Colonic mucosa (tissue), 4 donors: ENCODE results near the gene FAM163A. TPM values are rescaled to one million over a fixed set of nuclear protein-coding genes. Genes with fewer than 3 reads are reported as not detected.

Experiments
- DNase-seq: peaks from one replicate; pipeline ENCODE4 v3.0.0-alpha.2; 2020
- H3K27ac ChIP-seq: fragments of 200-600 bp; one replicate; pipeline ENCODE4 v1.8.0; 2021
- H3K27me3 ChIP-seq: fragments of 200-600 bp; one replicate; pipeline ENCODE4 v1.8.0; 2021
- H3K36me3 ChIP-seq: fragments of 200-600 bp; one replicate; pipeline ENCODE4 v1.8.0; 2021
- H3K4me1 ChIP-seq: fragments of 200-600 bp; one replicate; pipeline ENCODE4 v1.8.0; 2021; ENCODE audit warnings: mild to moderate bottlenecking
- H3K4me3 ChIP-seq: fragments of 200-600 bp; one replicate; pipeline ENCODE4 v1.8.0; 2021
- H3K9ac ChIP-seq, 2 donors: one replicate each; pipeline ENCODE4 v1.7.0; 2013; ENCODE audit warnings: control low read depth in 2 of 2, low read depth in 2 of 2, low read length in 2 of 2
- H3K9me3 ChIP-seq: fragments of 200-600 bp; one replicate; pipeline ENCODE4 v1.8.0; 2021
- intact Hi-C: fragments of 100-400 bp; cut with DNase I; formaldehyde crosslinking; loops from one replicate; pipeline ENCODE4 v1.14.1; 2022
- total RNA-seq, 2 donors: library from RNA; stranded (reverse); fragmentation: NEBNext Ultra II Directional in 1 of 2; extraction: Animal tissue kit (Norgen Biotek cat#: 25700) in 1 of 2; gene quantifications; one replicate each; pipeline ENCODE4 v1.2.1, GENCODE V29; 2021
- TF ChIP-seq, protein P1 (sequence below): fragments of 200-600 bp; IDR thresholded peaks from one replicate; pipeline ENCODE4 v1.8.0; 2022; ENCODE audit warnings: antibody characterized with exemption, mild to moderate bottlenecking
- donor health status: healthy.
- donor health status: DM: no; HTN: no; CAD: no.
- donor health status: DM: no; HTN: no; CAD: no.

FAM163A gene
- total RNA-seq, 2 donors from 2014 or later, result 0.10 to 0.56 TPM

DNA sequence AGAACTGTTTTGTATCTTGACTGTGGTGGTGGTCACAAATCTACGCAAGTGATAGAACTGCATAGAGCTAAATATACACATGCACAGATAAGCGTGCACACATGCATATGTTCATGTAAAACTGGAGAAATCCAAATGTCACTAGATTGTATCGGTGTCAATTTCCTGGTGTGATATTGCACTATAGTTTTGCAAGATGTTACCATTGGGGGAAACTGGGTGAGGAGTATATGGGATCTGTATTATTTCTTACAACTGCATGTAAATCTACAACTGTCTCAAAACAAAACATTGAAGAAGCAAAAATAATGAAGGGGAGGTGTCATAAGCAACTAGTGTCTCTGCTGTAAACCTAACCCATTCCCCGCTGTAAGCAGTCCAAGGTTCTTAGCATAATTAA is 30.2 kb downstream of the FAM163A start:
- Histone ChIP-seq H3K27me3 (no peaks in the 10 kb centered on the region), H3K9ac (no peak overlapping the region), H3K27ac (no peak overlapping the region), H3K9me3 (no peaks in the 10 kb centered on the region), H3K36me3 (no peaks in the 10 kb centered on the region), H3K4me1 (no peaks in the 10 kb centered on the region), H3K4me3 (no peak overlapping the region)
- intact Hi-C loops, result no loop called here
- TF ChIP-seq, protein P1, sequence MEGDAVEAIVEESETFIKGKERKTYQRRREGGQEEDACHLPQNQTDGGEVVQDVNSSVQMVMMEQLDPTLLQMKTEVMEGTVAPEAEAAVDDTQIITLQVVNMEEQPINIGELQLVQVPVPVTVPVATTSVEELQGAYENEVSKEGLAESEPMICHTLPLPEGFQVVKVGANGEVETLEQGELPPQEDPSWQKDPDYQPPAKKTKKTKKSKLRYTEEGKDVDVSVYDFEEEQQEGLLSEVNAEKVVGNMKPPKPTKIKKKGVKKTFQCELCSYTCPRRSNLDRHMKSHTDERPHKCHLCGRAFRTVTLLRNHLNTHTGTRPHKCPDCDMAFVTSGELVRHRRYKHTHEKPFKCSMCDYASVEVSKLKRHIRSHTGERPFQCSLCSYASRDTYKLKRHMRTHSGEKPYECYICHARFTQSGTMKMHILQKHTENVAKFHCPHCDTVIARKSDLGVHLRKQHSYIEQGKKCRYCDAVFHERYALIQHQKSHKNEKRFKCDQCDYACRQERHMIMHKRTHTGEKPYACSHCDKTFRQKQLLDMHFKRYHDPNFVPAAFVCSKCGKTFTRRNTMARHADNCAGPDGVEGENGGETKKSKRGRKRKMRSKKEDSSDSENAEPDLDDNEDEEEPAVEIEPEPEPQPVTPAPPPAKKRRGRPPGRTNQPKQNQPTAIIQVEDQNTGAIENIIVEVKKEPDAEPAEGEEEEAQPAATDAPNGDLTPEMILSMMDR, result no peak
- DNase-seq, result no peak

DNA sequence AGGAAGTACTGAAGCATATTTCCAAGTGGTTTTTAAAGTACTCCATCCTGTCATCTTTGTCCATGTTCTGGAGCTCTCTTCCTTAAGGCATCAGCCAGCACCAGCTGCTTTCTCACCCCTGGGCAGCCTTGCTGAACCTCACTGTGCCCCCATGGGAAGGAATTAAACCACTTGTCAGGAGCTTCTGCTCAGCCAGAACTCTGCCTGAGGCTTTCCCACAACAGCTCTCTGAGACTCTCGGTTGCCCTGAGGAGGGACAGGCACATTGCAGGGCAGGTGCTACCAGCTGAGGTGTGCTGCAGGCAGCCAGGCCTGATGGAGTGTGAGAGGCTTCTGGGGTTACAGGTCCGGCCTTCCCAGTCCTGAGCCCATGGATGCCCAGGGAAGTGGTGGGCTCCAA is 30.9 kb downstream of the FAM163A start:
- Histone ChIP-seq H3K4me3 (no peak overlapping the region), H3K27ac (no peak overlapping the region), H3K27me3 (no peaks in the 10 kb centered on the region), H3K9me3 (no peaks in the 10 kb centered on the region), H3K36me3 (no peaks in the 10 kb centered on the region), H3K9ac (no peak overlapping the region), H3K4me1 (no peaks in the 10 kb centered on the region)
- TF ChIP-seq, protein P1, result no peak
- DNase-seq, result no peak
- intact Hi-C loops, result no loop called here

DNA sequence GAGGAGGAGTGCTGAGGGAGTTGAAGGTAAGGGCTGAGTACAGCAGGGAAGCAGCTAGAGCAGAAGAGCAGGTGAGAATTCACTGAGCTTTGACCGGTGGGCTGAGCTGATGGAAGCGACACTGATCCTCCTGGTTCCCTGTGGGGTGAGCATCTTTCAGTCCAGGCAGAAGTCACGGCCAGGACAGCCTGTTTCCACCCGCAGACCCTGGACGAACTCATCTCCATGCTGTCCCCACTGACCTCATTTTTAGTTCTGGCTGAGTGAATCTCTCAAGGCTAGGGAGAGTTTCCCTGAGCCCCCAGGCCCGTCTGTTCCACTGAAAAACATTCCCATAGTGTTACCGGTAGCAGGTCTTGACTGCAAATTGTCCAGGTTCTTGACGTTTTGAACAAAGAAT is 31.5 kb downstream of the FAM163A start:
- no peaks in the 10 kb centered on the region for H3K4me1 ChIP-seq
- TF ChIP-seq, protein P1, result no peak
- H3K36me3 ChIP-seq, result no peaks in the 10 kb centered on the region
- intact Hi-C loops, result no loop called here
- H3K9ac ChIP-seq, result no peak overlapping the region
- no peaks in the 10 kb centered on the region for H3K9me3 ChIP-seq
- no peak for DNase-seq
- H3K27ac ChIP-seq, result no peak overlapping the region
- no peak overlapping the region for H3K4me3 ChIP-seq
- no peaks in the 10 kb centered on the region for H3K27me3 ChIP-seq

DNA sequence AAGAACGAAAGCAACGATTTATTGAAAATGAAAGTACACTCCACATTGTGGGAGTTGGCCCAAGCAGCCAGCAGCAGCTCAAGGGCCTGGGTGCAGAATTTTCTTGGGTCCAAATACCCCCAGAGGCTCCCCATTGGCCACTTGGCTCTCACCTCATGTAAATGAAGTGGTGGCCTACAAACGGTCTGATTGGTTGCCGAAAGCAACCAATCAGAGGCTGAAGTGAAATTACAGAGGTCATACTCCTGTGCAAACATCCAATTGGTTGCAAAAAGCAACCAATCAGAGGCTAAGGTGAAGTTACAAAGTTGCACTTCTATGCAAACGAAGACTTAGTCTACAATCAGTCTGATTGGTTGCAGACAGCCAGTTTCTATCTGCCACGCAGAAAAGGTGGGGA is 31.9 kb downstream of the FAM163A start:
- DNase-seq, result no peak
- no peak overlapping the region for H3K9ac ChIP-seq
- TF ChIP-seq, protein P1, result no peak
- intact Hi-C loops, result no loop called here
- no peaks in the 10 kb centered on the region for H3K27me3 ChIP-seq
- no peak overlapping the region for H3K4me3 ChIP-seq
- H3K36me3 ChIP-seq, result no peaks in the 10 kb centered on the region
- no peak overlapping the region for H3K27ac ChIP-seq
- H3K9me3 ChIP-seq, result no peaks in the 10 kb centered on the region
- no peaks in the 10 kb centered on the region for H3K4me1 ChIP-seq

DNA sequence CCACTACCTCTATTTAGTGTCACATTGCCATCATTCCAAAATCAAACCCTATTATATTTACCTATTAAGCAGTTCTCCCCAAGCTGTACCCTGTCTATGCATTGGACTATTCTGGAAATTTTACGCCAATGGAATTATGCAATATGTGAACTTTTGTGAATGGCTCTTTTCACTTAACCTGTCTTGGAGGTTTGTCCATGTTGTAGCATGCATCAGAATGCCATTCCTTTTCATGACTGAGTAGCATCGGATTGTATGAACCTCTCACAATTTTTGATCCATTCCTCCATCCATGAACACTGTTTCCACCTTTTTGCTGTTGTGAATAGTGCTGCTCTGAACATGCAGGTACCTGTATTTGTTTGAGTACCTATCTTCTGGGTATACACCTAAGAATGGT is 33.7 kb downstream of the FAM163A start:
- H3K4me3 ChIP-seq, result no peak overlapping the region
- no peaks in the 10 kb centered on the region for H3K9me3 ChIP-seq
- H3K27me3 ChIP-seq, result no peaks in the 10 kb centered on the region
- no peak for DNase-seq
- H3K4me1 ChIP-seq, result no peaks in the 10 kb centered on the region
- no peak overlapping the region for H3K27ac ChIP-seq
- TF ChIP-seq, protein P1, result no peak
- intact Hi-C loops, result no loop called here
- no peak overlapping the region for H3K9ac ChIP-seq
- H3K36me3 ChIP-seq, result no peaks in the 10 kb centered on the region

DNA sequence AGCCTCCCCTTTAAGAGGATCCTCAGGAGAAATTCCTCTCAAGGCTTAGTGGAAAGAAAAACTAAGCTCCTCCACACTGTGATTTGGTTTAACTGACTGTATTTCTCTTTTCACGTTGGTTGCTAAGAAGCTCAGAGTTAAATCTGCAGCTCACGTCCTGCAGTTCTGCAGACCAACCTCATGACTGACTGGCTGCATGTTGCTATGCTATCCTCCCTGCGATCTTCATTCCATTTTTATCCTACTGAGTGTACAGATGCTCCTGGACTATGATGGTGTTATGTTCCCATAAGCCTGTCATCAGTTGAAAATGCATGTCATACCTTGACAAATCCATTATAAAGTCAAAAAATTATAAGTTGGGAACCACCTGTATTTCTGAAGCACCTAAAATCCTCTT is 34.6 kb downstream of the FAM163A start:
- TF ChIP-seq, protein P1, result no peak

More for the DNA sequence above, 34.6 kb downstream of the FAM163A start:
- Histone ChIP-seq H3K9ac (no peak overlapping the region), H3K9me3 (no peaks in the 10 kb centered on the region), H3K27me3 (no peaks in the 10 kb centered on the region), H3K27ac (no peak overlapping the region), H3K4me3 (no peak overlapping the region), H3K4me1 (no peaks in the 10 kb centered on the region), H3K36me3 (no peaks in the 10 kb centered on the region)
- no peak for DNase-seq
- intact Hi-C loops, result no loop called here
